ENCODE data around the gene BTAF1. TPM values are rescaled to one million over a fixed set of nuclear protein-coding genes. Genes with fewer than 3 reads are reported as not detected.

The BTAF1 gene
- total and polyA plus RNA-seq, 2 experiments from 2014 or later, result 30.4 to 55.7 TPM

- TF ChIP-seq REST (IDR thresholded peaks at IDR 0.05; ENCODE audit: unreplicated experiment) (no peak), ZNF331 (CRISPR knock-in tag; IDR thresholded peaks at IDR 0.05; ENCODE audit: low read depth) (no peak), ZNF462 (CRISPR knock-in tag; IDR thresholded peaks at IDR 0.05) (no peak), CTCF (conservative IDR thresholded peaks at IDR 0.05; ENCODE audit: low read depth in 2 of 2) (no peak), EZH2 (IDR thresholded peaks at IDR 0.05; ENCODE audit: low read depth, unreplicated experiment) (no peak), CREB1 (CRISPR knock-in tag; IDR thresholded peaks at IDR 0.05; ENCODE audit: low read depth) (no peak), ZNF114 (CRISPR knock-in tag; IDR thresholded peaks at IDR 0.05) (no peak), NANOG (IDR thresholded peaks at IDR 0.05; ENCODE audit: borderline replicate concordance) (no peak), STAT1 (IDR thresholded peaks at IDR 0.05; ENCODE audit: unreplicated experiment) (no peak), ETS1 (IDR thresholded peaks at IDR 0.05) (no peak), POLR2AphosphoS5 (IDR thresholded peaks at IDR 0.05; ENCODE audit: low read depth) (no peak), JUNB (IDR thresholded peaks at IDR 0.05; ENCODE audit: unreplicated experiment) (no peak), EZH2phosphoT487 (IDR thresholded peaks at IDR 0.05; ENCODE audit: unreplicated experiment) (no peak)
- no peak overlapping the region for H3K27ac ChIP-seq (ENCODE audit: low read depth)
- Mint-ChIP-seq H3K36me3 (ENCODE audit: low read depth) (peaks cover 65% of the 10 kb centered on the region), H3K4me3 (no peak overlapping the region), H3K4me1 (no peaks in the 10 kb centered on the region), H3K27ac (no peak overlapping the region), H3K9me3 (no peaks in the 10 kb centered on the region; the same call in 2 of the 3 replicates), H3K27me3 (ENCODE audit: insufficient read depth, low read depth, poor library complexity) (no peaks in the 10 kb centered on the region)
- H3K4me2 ChIP-seq, result no peak overlapping the region
- no peaks in the 10 kb centered on the region for H4K20me1 ChIP-seq (replicated peaks; ENCODE audit: insufficient read depth)
- no peak overlapping the region for H3K4me3 ChIP-seq
- H3K79me2 ChIP-seq (replicated peaks; ENCODE audit: insufficient read depth), result no peaks in the 10 kb centered on the region
- no peaks in the 10 kb centered on the region for H3K27me3 ChIP-seq (ENCODE audit: insufficient read depth)
- no peaks in the 10 kb centered on the region for H3K4me1 ChIP-seq (ENCODE audit: insufficient read depth)
- ATAC-seq (no peak), DNase-seq (ENCODE audit: low spot score) (no peak)
- peaks cover 8% of the 10 kb centered on the region; the same call in 1 of the 2 replicates for H3K36me3 ChIP-seq (ENCODE audit: insufficient read depth)
- H3K9me2 ChIP-seq (ENCODE audit: insufficient read depth), result no peaks in the 10 kb centered on the region
- no peaks in the 10 kb centered on the region for H3F3A ChIP-seq (replicated peaks; ENCODE audit: low read depth)
- H2AFZ ChIP-seq, result no peak overlapping the region
Measured at GRCh38 chr10:92001995-92002394, 78.4 kb downstream of the BTAF1 start.

Measured in GM23338 (cell line).